Activated CD8-positive, alpha-beta memory T cell treated with anti-CD3 and anti-CD28 coated beads, Interleukin-2, amount 50 U/mL, for 48 hours (primary cell): ENCODE results near the gene LRRN4.
"Not testable (repeated sequence)": the region's sequence is repeated elsewhere in the genome, so short reads cannot be mapped to it uniquely, and the experiment has no call there.

Experiments
- DNase-seq: peaks from one replicate; pipeline ENCODE4 v3.0.0-alpha.2; 2020

The LRRN4 gene

GRCh38 chr20:6058684-6059295, 4.9 kb upstream of the LRRN4 start:
- no peak for DNase-seq

GRCh38 chr20:6057691-6058090, 3.8 kb upstream of the LRRN4 start:
- DNase-seq, result no peak

- DNase-seq, result no peak
These were observed 3.3 kb upstream of the LRRN4 start for GRCh38 chr20:6057139-6057538.

DNA sequence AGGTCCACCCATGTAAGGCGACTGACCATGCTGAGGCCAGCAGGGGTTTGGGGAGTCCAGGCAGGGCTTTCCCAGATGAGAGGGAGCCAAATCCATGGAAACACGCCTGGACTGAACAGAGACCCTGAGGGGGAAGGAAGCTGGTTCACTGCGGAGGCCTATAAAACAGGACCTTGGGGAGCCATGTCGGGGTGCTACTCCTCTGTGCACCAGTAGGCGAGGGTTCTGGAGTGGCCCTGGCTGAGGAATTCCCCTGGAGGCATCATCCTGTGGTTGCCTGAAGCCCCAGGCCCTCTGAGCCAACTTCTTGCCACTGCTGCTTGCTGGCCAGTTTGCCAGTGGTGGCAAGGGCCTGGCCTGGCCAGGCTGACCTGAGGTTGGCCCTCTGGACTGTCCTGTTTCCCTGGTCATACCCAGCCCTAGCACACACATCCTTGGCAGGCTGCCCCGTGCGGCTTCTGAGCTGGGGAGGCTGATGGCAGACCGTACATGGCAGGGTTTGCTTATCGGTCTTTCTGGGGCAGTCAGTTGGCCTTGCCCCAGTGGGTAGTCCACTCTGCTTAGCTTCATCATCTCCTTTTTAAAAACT, 2.2 kb upstream of the LRRN4 start:
- DNase-seq, result no peak

- DNase-seq, result no peak
These were observed 1.4 kb upstream of the LRRN4 start for GRCh38 chr20:6055161-6055783.

DNA sequence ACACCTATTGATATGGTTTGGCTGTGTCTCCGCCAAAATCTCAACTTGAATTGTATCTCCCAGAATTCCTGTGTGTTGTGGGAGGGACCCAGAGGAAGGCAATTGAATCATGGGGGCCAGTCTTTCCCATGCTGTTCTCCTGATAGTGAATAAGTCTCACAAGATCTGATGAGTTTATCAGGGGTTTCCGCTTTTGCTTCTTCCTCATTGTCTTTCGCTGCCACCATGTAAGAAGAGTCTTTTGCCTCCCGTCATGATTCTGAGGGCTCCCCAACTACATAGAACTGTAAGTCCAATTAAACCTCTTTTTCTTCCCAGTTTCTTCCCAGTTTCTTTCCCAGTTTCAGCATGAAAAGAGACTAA, 810 bp upstream of the LRRN4 start:
- not testable (repeated sequence) for DNase-seq

DNA sequence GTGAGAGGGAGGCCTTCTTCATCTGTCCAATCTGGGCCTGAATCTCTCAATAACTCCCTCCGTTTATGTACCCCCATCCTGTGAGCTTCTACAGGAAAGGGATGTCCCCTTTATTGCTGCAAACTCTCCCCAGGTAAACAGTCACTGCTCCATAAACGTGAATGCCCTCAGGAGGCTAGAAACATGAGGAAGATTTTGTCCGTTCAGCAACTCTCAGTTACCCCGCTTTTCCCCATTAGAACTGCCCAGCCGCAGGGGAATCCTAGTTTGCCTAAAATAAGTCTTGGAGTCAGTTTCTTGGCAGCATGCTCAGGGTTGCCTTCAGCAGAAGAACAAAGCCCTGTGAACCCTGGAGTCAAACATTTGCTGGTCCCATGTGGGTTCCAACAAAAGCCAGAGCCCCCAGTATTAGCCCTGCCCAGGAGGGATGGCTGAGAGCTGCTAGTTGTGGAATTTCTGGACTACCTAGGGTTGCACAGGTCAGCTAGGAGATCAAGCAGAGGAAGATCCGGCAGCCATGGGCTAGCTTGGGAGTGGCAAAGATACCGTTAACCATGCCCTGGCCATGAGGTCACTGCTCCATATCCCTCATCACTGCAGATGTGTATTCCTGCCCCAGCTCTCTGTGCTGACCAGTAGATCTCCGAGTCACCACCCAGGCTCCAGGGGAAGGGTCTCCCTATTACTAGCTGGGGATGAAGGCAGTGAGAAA, 640 bp downstream of the LRRN4 start:
- no peak for DNase-seq

GRCh38 chr20:6051505-6051904, 2.4 kb downstream of the LRRN4 start:
- no peak for DNase-seq

DNA sequence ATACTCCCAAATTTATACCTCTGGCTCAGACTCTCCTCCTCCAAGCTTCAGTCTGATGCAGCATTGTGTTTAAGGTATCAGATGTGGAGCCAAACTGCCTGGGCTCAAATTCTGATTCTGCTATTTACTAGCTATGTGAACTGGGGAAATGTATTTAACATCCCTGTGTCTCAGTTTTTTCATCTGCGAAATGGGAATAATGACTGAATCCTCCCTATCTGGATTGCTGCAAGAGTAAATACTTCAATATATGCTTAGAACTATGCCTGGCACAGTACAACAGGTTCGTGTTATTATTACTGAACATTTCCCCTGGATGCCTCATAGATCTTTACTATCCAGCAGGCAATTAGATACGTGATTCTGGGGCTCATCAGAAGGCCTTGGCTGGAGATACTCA, 5.5 kb downstream of the LRRN4 start:
- DNase-seq, result no peak

GRCh38 chr20:6046432-6046831, 7.4 kb downstream of the LRRN4 start:
- no peak for DNase-seq

DNA sequence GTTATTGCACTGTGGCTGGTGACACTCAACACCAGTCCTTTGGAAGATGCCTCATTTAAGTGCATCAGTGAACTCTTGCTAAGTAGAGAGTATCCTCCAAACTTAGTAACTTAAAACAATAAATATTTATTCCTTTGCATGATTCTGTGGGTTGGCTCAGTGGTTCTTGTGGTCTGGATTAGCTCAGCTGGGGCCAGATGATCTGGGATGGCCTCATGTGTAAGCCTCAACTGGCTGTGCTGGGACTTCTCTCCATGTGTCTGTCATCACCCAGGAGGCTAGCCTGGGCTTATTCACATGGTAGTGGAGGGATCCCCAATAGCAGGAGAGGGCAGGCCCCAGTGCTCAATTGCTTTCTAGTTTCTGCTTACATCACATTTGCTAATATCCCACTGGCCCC, 8.3 kb downstream of the LRRN4 start:
- DNase-seq, result no peak

GRCh38 chr20:6044115-6044514, 9.7 kb downstream of the LRRN4 start:
- no peak for DNase-seq

DNA sequence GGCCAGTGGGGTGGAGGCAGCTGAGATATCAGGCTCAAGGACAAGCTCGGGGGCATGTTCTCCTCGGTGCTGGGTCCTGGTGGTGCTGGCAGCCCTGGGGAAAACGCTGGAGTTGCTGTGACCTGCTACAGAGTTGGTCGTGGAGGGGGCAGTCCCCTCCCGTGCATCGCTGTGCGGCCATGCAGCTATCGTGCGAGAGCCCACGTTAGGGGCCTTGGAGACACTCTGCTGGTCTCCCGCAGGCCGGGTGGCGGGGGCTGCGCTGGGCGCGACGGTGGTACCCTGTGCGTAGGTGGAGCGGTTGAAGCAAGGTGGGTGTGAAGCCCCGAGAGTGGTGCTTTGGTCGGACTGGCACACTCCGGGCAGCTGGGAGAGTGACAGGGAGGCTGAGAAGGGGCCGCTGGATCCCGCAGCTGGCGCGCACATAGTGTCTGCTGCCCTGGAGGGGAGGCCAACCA, 12.0 kb downstream of the LRRN4 start:
- DNase-seq, result no peak

GRCh38 chr20:6040958-6041807, 12.7 kb downstream of the LRRN4 start:
- no peak for DNase-seq

DNA sequence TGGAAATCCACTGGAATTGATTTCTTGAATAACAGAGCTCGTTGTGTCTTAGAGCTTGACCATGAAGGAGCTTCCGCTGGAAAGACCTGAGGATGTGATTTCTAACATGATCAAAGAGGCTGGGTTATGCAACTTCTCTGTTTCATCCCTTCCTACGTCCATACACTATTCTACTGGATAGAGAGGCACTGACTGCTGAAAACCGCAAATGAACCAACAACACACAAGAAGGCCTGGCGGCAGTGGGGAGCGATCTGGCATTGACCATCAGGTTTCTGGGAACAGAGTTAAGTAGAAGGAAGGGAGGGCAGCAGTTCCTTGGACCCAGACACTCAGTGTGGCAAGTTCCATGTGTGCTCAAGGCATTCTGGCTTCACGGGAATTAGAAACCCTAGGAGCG, 13.3 kb downstream of the LRRN4 start:
- no peak for DNase-seq

DNA sequence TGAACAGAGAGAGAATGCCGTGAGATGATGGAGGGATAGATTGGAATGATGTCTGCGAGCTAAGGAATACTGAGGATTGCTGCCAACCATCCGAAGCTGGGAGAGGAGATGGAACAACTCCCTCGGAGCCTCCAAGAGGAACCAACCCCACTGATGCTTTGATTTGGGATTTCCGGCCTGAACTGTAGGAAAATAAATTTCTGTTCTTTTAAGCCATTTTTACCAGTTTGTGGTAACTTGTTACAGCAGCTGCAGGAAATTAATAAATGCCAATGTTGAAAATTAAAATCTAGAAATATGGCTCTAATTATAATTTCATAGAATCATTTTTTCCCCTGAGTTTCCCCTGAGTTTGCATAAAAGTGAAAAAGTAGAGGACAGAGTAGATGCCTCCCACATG, 14.1 kb downstream of the LRRN4 start:
- DNase-seq, result no peak

- no peak for DNase-seq
These were observed 15.6 kb downstream of the LRRN4 start for GRCh38 chr20:6038256-6038655.

GRCh38 chr20:6037082-6037481, 16.8 kb downstream of the LRRN4 start:
- no peak for DNase-seq

- DNase-seq, result no peak
These were observed 17.6 kb downstream of the LRRN4 start for GRCh38 chr20:6036213-6036612.

DNA sequence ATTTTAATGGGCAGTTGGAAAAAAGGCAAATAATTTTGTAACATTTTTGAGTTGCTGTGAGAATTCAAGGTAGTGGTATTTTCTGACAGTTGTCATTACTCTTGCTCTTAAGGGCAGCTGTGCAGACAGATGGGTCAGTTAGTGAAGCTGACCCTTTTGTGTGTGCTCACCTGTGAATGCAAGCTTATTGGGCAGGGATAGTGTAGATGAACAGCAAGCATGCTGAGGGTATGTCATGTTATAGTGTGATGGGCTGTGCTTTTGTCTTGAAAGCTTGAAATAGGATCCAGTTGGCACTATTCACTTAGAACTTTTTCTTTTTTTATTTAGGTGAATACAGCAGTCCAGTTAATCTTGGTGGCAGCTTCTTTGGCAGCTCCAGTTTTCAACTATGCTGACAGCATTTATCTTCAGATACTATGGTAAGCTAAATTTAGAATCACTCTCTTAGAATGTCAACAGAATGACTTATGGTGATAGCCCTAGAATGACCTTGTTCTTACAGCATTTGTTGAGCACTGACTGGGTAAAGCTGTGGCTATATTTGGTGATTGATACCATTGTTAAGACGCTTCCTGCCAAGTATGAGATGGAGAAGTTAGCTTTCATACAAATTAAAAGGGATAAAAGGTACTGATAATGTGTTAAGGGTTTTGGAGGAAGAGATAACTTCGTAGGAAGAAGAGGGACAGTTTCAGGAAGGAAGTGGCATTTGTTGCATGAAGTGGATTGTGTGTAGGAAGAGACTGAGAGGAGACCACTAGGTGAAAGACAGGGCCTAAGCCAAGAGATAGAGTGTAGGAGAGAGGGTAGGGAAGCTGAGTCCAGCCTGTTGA, 19.5 kb downstream of the LRRN4 start:
- no peak for DNase-seq

GRCh38 chr20:6032907-6033306, 21.0 kb downstream of the LRRN4 start:
- not testable (repeated sequence) for DNase-seq

DNA sequence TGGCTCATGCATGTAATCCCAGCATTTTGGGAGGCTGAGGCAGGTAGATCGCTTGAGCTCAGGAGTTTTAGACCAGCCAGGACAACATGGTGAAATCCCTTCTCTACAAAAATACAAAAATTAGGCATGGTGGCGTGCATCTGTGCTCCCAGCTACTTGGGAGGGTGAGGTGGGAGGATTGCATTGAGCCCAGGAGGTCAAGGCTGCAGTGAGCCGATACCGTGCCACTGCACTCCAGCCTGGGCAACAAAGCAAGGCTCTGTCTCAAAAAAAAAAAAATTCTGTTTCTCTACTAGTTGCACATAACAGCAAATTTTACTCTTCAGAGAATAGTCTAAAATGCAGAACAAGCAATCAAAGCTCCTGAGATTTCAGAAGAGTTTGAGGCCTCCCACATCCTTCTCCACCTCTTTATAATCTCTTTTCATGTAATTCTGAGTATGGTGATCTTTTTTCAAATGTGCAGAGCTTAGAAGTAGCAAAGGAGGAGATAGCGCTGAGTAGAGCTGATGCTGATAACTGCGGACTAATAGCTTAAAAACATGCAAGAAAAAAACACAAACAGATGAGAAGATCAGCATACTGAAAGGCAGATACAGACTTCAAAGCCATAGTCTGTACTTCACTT, 23.3 kb downstream of the LRRN4 start:
- DNase-seq, result no peak
